Rectal smooth muscle tissue (tissue), 1 donor: ENCODE results near the gene WNT2B.
"Not testable (repeated sequence)": the region's sequence is repeated elsewhere in the genome, so short reads cannot be mapped to it uniquely, and the experiment has no call there.

Experiments used
- H3K27ac ChIP-seq: one replicate; pipeline ENCODE4 v1.7.0; 2013; ENCODE audit warnings: low read depth, low read length, inconsistent platforms
- H3K27me3 ChIP-seq: one replicate; pipeline ENCODE4 v1.7.0; 2013; ENCODE audit warnings: low read length; ENCODE audit not compliant: control insufficient read depth, insufficient read depth
- H3K36me3 ChIP-seq: one replicate; pipeline ENCODE4 v1.7.0; 2013; ENCODE audit warnings: low read length; ENCODE audit not compliant: control insufficient read depth, insufficient read depth
- H3K4me1 ChIP-seq: one replicate; pipeline ENCODE4 v1.7.0; 2013; ENCODE audit warnings: low read length; ENCODE audit not compliant: control insufficient read depth, insufficient read depth
- H3K4me3 ChIP-seq: one replicate; pipeline ENCODE4 v1.7.0; 2013; ENCODE audit warnings: low read length
- H3K9ac ChIP-seq: one replicate; pipeline ENCODE4 v1.7.0; 2013; ENCODE audit warnings: low read length

WNT2B gene

DNA sequence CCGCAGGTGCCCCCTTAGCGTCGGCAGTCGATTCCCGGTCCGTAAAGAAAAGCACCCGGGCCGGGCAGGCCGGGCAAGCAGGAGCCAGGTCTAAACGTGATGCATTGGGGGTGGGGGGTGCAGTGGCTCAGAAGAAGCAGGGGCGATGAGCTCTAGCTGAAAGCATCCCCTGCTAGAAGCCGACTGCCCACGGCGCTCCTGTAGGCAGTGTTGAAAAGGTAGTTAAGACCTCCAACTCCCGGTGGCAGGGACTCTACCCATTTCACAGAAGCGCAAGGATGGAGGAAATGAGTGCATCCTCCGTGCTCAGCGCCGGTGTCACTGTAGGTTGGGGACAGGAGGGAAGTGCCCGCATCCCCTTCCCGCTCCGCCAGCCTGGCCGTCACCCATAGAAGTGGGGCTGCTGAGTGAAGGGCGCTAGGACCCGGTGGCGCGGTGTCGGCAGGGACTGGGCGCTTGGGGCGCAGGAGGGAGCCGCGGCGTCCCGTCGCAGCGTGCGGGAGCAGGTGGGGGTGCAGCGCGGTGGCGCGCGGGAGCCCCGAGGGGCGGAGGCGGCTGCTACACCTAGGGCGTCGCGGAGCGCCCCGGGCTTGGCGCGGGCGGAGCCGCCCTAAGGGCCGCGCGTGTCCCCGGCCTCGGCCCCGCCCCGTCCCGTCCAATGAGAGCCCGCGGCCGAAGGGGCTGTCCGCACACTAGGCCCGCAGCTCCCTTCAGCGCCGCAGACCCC, at the start of gene WNT2B:
TSS of gene WNT2B (plus strand) at position 688 of the 727 bp plus-strand sequence. CDS start 298 bp downstream, outside the sequence.
- Histone ChIP-seq H3K27me3 (peaks cover 11% of the 10 kb centered on the region), H3K4me3 (peak within 1 kb of the TSS; percentile 69), H3K9ac (no peak within 1 kb of the TSS), H3K4me1 (peaks cover 3% of the 10 kb centered on the region), H3K36me3 (no peaks in the 10 kb centered on the region), H3K27ac (no peak within 1 kb of the TSS)

DNA sequence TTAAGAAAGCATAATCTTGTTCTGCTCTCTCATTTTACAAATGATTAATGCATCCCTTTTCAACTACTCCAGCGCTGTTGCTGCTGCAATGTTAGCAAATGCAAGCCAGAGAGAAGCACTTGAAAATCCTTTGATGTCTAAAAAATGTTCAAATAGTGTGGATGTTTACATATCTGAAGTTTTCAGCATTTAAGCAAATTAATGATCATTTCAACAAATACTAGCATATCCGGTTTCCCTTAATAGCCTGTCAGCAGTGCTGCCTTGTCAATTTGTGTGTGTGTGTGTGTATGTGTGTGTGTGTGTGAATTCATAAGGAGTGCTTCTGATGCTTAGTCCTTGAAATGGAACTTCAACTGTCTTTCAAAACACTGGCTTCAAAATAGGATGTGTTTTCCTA, 48.1 kb upstream of the WNT2B start:
- Histone ChIP-seq H3K27ac (no peak overlapping the region), H3K27me3 (no peaks in the 10 kb centered on the region), H3K4me3 (no peak overlapping the region), H3K4me1 (no peaks in the 10 kb centered on the region), H3K9ac (no peak overlapping the region), H3K36me3 (peaks cover 9% of the 10 kb centered on the region)

DNA sequence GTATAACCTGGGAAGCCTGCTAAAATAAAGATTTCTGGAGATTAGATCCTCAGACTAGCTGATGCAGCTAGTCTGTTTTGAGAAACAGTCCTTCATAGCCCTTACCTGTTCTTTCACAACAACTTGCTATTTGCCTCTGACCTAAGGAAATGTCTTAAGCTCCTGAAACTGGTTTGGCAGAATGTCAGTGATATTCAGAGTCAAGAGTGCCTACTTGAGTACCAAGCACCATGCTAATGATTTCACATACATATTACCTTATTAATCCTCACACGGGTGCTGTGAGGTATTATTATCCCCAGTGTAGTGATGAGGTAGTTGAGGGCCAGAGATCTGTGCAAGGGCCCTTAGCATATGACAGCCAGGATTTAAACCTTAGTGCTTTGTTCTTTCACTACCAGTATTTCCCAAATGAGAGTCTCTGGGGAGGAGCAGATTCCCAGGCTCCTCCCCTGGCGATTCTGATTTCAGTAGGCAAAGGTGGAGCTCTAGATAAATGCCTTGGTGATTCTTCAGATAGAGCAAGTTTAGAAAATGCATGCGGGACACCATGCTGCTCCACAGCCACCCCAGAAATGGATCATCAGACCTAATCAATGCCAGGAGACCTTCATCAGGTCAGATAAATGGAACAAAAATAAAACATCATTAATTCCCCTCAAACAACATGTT, 47.4 kb upstream of the WNT2B start:
- H3K36me3 ChIP-seq, result peaks cover 7% of the 10 kb centered on the region
- no peak overlapping the region for H3K9ac ChIP-seq
- H3K4me1 ChIP-seq, result no peaks in the 10 kb centered on the region
- no peak overlapping the region for H3K27ac ChIP-seq
- H3K27me3 ChIP-seq, result no peaks in the 10 kb centered on the region
- no peak overlapping the region for H3K4me3 ChIP-seq

DNA sequence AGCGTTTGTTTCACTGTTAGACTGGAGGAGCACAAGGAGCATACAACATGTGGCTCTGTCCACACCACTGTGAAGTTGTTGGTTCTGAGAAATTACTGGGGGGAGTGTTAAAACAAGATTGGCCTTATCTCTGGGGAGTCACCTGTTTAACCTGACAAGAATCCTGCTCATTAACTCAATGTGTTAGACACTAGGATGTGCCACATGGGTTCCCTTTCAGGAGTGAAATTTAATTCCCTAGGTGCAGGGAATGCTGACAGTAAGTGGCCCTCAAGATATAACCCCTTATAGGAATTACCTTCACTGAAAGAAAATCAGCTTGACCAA, 45.8 kb upstream of the WNT2B start:
- no peaks in the 10 kb centered on the region for H3K27me3 ChIP-seq
- peak overlapping the region; percentile 16 for H3K27ac ChIP-seq
- no peak overlapping the region for H3K4me3 ChIP-seq
- peaks cover 6% of the 10 kb centered on the region for H3K4me1 ChIP-seq
- no peaks in the 10 kb centered on the region for H3K36me3 ChIP-seq
- H3K9ac ChIP-seq, result no peak overlapping the region

DNA sequence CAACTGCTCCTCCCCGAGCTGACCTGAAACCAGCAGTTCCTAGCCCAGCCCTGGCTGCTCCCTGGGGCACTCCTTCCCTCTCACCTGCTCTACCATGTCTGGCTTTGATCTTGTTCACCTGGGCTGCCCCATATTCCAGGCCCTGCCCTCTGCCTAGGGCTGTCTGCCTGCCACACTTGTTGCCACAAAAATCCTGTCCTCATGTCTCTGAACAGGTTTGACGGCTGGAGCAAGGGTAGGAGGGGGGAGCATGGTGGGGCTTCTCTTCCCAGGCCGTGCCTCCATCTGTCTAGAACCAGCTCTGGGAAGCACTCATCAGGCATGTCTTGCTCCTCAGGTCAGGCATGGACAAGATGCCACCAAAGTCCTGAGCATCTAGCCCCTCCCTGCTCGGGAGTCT, 44.3 kb upstream of the WNT2B start:
- Histone ChIP-seq H3K27me3 (no peaks in the 10 kb centered on the region), H3K27ac (no peak overlapping the region), H3K4me3 (no peak overlapping the region), H3K9ac (no peak overlapping the region), H3K36me3 (no peaks in the 10 kb centered on the region), H3K4me1 (peaks cover 6% of the 10 kb centered on the region)

DNA sequence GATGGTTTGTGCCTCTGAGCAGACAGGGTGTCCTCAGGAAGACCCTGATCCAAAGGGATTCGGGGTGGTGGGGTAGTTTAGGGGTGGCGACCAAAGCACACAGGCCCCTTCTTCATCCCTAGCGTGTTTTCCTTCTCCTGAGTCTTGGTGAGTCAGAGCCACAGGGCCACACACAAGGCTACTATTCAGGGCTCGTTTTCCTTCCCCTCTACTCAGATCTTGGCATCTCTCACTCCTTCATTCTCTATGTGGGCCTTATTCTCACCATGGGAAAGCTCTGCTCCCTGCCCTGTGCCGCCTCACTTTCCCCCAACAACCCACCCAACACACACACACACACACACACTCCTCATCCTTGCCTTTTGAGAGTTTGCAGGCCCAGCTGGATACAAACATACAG, 43.6 kb upstream of the WNT2B start:
- Histone ChIP-seq H3K9ac (no peak overlapping the region), H3K27me3 (no peaks in the 10 kb centered on the region), H3K4me3 (no peak overlapping the region), H3K36me3 (no peaks in the 10 kb centered on the region), H3K4me1 (peaks cover 6% of the 10 kb centered on the region), H3K27ac (peak overlapping the region; percentile 69)

DNA sequence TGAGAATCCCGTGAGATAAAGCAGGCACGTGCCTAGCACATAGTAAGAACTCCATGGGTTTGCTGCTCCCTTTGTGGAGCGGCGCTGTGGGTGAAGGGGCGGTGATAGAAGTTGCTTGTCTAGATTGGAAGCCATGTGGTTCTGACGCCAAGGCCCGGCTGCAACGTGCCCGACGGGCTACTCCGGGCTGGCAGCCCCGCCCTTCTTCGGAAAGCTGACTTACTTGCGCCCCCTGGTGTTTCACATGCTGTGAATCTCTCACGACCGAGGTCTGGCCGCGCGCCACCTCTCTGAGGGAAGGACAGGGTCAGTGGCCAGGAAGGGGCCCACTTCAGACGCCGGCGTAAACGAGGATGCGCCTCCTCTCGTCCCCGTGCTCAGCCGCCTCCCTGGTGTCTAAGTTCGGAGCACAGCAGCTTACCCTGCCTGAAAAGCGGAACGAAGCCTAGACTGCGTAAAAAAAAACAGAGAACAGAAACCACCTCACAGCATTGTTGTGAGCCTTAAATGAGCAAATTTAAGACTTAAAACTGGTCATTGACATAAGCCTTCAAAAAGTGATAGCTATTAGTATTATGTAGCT, 42.6 kb upstream of the WNT2B start:
- Histone ChIP-seq H3K27me3 (no peaks in the 10 kb centered on the region), H3K9ac (no peak overlapping the region), H3K4me1 (peaks cover 6% of the 10 kb centered on the region), H3K4me3 (peak overlapping the region; percentile 67), H3K36me3 (no peaks in the 10 kb centered on the region), H3K27ac (peak overlapping the region; percentile 76)

DNA sequence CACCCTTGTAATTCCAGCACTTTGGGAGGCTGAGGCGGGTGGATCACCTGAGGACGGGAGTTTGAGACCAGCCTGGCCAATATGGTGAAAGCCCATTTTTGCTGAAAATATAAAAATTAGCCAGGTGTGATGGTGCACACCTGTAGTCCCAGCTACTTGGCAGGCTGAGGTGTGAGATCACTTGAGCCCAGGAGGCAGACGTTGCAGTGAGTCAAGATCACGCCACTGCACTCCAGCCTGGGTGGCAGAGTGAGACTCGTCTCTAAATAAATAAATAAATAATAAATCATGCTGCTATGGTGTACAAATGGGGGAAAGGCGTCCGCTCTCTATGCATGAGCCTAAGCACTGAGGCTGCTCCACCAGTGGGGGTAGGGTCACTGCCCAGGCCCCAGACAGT, 38.4 kb upstream of the WNT2B start:
- not testable (repeated sequence) for H3K27ac ChIP-seq, H3K36me3 ChIP-seq, H3K9ac ChIP-seq, H3K4me3 ChIP-seq, H3K4me1 ChIP-seq, H3K27me3 ChIP-seq

DNA sequence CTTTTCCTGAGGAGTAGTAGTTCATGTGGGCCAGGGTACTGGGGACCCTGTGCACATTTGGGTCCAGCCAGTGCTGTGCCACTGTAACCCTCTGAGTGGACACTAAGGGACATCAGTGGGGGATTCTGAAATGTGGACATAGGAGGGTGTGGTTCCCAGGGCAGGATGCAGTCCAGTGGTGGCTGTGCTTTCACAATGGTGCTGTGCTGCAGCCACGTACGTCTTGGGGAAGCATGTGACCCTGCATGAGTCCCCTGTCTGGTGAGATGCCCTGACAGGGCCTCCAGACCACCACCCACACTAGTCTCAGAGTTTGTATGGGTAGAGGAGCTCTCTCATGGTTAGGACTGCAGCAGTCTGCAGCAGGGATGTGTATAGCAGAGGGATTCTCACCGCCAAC, 37.8 kb upstream of the WNT2B start:
- Histone ChIP-seq H3K27ac (no peak overlapping the region), H3K9ac (no peak overlapping the region), H3K36me3 (no peaks in the 10 kb centered on the region), H3K27me3 (no peaks in the 10 kb centered on the region), H3K4me3 (no peak overlapping the region), H3K4me1 (peaks cover 6% of the 10 kb centered on the region)

DNA sequence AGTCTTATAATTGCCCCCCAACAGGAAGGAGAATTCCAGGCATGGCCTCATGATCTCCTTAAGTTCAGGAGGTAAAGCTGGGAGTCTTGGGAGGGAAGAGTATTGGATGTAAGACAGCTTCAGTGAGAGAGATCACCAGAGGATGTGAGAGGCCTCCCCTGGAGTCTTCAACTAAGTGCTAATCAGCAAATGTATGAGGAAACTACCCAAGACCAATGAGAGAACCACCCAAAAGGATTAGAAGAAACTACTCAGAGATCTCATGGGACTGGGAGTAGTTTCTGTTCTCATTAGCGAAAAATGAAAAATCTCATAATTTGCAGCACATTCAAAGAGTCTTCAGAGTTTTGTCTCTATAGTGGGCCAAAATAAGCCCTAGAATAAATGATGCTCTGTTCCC, 36.6 kb upstream of the WNT2B start:
- Histone ChIP-seq H3K9ac (no peak overlapping the region), H3K36me3 (no peaks in the 10 kb centered on the region), H3K4me3 (no peak overlapping the region), H3K27ac (no peak overlapping the region), H3K27me3 (no peaks in the 10 kb centered on the region), H3K4me1 (no peaks in the 10 kb centered on the region)

DNA sequence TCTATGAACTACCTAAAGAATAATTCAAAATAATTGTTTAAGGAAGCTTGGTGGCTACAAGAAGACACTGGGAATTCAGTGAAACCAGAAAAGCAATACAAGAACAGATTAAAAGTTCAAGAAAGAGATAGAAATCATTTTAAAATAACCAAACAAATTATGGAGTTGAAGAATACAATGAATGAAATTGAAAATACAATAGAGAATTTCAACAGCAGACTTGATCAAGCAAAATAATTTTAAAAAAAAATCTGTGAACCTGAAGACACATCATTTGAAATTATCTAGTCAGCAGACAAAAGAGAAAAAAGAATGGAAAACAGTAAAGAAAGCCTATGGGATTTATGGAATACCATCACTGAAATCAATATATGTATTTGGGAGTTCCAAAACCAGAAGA, 31.2 kb upstream of the WNT2B start:
- H3K27ac ChIP-seq, result no peak overlapping the region
- H3K36me3 ChIP-seq, result no peaks in the 10 kb centered on the region
- no peak overlapping the region for H3K4me3 ChIP-seq
- no peak overlapping the region for H3K9ac ChIP-seq
- no peaks in the 10 kb centered on the region for H3K27me3 ChIP-seq
- no peaks in the 10 kb centered on the region for H3K4me1 ChIP-seq

DNA sequence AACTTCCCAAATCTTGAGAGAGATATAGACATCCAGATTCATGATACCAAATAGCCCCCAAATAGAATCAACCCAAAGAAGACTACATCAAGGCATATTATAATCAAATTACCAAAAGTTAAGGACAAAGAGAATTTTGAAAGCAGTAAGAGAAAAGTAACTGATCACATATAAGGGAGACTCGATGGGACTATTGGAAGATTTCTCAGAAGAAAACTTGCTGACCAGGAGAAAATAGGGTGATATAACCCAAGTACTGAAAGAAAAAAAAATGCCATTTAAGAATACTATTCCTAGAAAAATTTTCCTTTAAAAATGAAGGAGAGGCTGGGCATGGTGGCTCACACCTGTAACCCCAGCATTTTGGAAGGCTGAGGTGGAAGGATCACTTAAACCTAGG, 30.5 kb upstream of the WNT2B start:
- H3K36me3 ChIP-seq, result no peaks in the 10 kb centered on the region
- no peak overlapping the region for H3K4me3 ChIP-seq

DNA sequence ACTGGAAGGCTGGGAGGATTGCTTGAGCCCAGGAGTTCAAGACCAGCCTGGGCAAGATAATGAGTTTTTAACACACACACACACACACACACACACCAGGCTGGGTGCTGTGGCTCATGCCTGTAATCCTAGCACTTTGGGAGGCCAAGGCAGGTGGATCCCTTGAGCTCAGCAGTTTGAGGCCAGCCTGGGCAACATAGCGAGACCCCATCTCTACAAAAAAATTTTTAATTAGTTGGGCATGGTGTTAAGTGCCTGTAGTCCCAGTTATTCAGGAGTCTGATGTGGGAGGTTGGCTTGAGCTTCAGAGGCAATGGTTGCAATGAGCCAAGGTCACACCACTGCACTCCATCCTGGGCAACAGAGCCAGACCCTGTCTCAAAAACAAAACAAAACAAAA, 22.7 kb upstream of the WNT2B start:
- not testable (repeated sequence) for H3K27ac ChIP-seq, H3K9ac ChIP-seq, H3K4me1 ChIP-seq, H3K27me3 ChIP-seq, H3K4me3 ChIP-seq, H3K36me3 ChIP-seq

More for the DNA sequence above, 30.5 kb upstream of the WNT2B start:
- no peaks in the 10 kb centered on the region for H3K27me3 ChIP-seq
- H3K4me1 ChIP-seq, result no peaks in the 10 kb centered on the region
- H3K9ac ChIP-seq, result no peak overlapping the region
- H3K27ac ChIP-seq, result no peak overlapping the region
